MCF 10A (cell line): ENCODE measurements around the gene ADAMTS16. TPM values are rescaled to one million over a fixed set of nuclear protein-coding genes. Genes with fewer than 3 reads are reported as not detected.

Experiments
- BruUV-seq: library from RNA; stranded (reverse); fragments of 400-500 nt; replicated peaks from 2 replicates; lab custom pipeline; 2021; lab: Mats Ljungman, UMichigan
- CTCF ChIA-PET: fragments of 300-600 bp; sonication (Branson Sonifier 250); formaldehyde crosslinking; extraction: SDS; loops from one replicate; lab custom pipeline; 2021; ENCODE audit warnings: antibody characterized with exemption, inconsistent platforms; lab: Yijun Ruan, JAX
- POLR2A ChIA-PET: fragments of 300-600, 350-650 bp; sonication (Branson Sonifier 250); formaldehyde crosslinking; extraction: SDS; loops from one replicate; lab custom pipeline; 2020; ENCODE audit warnings: antibody characterized with exemption, inconsistent platforms; lab: Yijun Ruan, JAX
- DNase-seq: peaks from one replicate; pipeline ENCODE4 v3.0.0-alpha.2; 2018; ENCODE audit not compliant: unreplicated experiment
- H3K27ac Mint-ChIP-seq: one replicate; pipeline ENCODE4 v1.8.0; 2022; ENCODE audit warnings: mild to moderate bottlenecking, low read depth, mixed read lengths; ENCODE audit not compliant: unreplicated experiment
- H3K27me3 Mint-ChIP-seq: one replicate; pipeline ENCODE4 v1.8.0; 2022; ENCODE audit warnings: mixed read lengths; ENCODE audit not compliant: insufficient read depth, unreplicated experiment
- H3K36me3 Mint-ChIP-seq: one replicate; pipeline ENCODE4 v1.8.0; 2022; ENCODE audit warnings: mild to moderate bottlenecking, moderate library complexity, mixed read lengths; ENCODE audit not compliant: insufficient read depth, unreplicated experiment
- H3K4me1 Mint-ChIP-seq: one replicate; pipeline ENCODE4 v1.8.0; 2022; ENCODE audit warnings: mixed read lengths; ENCODE audit not compliant: insufficient read depth, unreplicated experiment
- H3K4me3 Mint-ChIP-seq: one replicate; pipeline ENCODE4 v1.8.0; 2022; ENCODE audit warnings: mild to moderate bottlenecking, moderate library complexity, mixed read lengths; ENCODE audit not compliant: unreplicated experiment
- H3K9me3 Mint-ChIP-seq: one replicate; pipeline ENCODE4 v1.8.0; 2022; ENCODE audit warnings: mixed read lengths; ENCODE audit not compliant: unreplicated experiment
- CTCF ChIP-seq: fragments of 200-600 bp; IDR thresholded peaks from one replicate; pipeline ENCODE4 v1.8.0; 2022; ENCODE audit warnings: antibody characterized with exemption, mild to moderate bottlenecking; ENCODE audit not compliant: unreplicated experiment
- intact Hi-C: fragments of 100-400 bp; cut with micrococcal nuclease; formaldehyde crosslinking; loops from 2 replicates; pipeline ENCODE4 v1.14.1; 2022
- total RNA-seq: library from RNA; stranded (reverse); gene quantifications from 2 replicates; pipeline ENCODE4 v1.2.3, GENCODE V29; 2022

Gene ADAMTS16
- total RNA-seq, 1 experiment from 2014 or later, result not detected

GRCh38 chr5:5122776-5123175 is 17.4 kb upstream of the ADAMTS16 start:
- peaks cover 12% of the 10 kb centered on the region for H3K4me1 Mint-ChIP-seq
- no peak for TF ChIP-seq CTCF
- no peak overlapping the region for H3K4me3 Mint-ChIP-seq
- peaks cover 7% of the 10 kb centered on the region for H3K27me3 Mint-ChIP-seq
- no peaks in the 10 kb centered on the region for H3K36me3 Mint-ChIP-seq
- no peaks in the 10 kb centered on the region for H3K9me3 Mint-ChIP-seq
- intact Hi-C loops, result no loop called here
- DNase-seq, result no peak
- no TSS peak for BruUV-seq
- no peak overlapping the region for H3K27ac Mint-ChIP-seq
- CTCF ChIA-PET, result interaction anchor here (0.6 to 1.4 kb wide), 3 partner anchors 18 to 296 kb away, joined by 3 to 6 read pairs (median 5); partner anchors contain the start of gene ADAMTS16
- POLR2A ChIA-PET, result no interaction called here

- no TSS peak for BruUV-seq
- Mint-ChIP-seq H3K4me1 (peaks cover 12% of the 10 kb centered on the region), H3K4me3 (no peak overlapping the region), H3K36me3 (no peaks in the 10 kb centered on the region), H3K27me3 (no peaks in the 10 kb centered on the region), H3K9me3 (no peaks in the 10 kb centered on the region), H3K27ac (no peak overlapping the region)
- no peak for DNase-seq
- ChIA-PET POLR2A (interaction anchor here (0.6 to 1.0 kb wide), 2 partner anchors 298 to 408 kb away, joined by 3 read pairs; no protein-coding TSS in a partner anchor), CTCF (interaction anchor here (0.8 kb wide), 2 partner anchors 173 to 256 kb away, joined by 3 to 4 read pairs; no protein-coding TSS in a partner anchor)
- no peak for TF ChIP-seq CTCF
- intact Hi-C loops, result no loop called here
Observed at GRCh38 chr5:5124231-5124630, 15.9 kb upstream of the ADAMTS16 start.

GRCh38 chr5:5126444-5126843 is 13.7 kb upstream of the ADAMTS16 start:
- no peak for TF ChIP-seq CTCF
- H3K36me3 Mint-ChIP-seq, result no peaks in the 10 kb centered on the region
- peak; percentile 95 for DNase-seq
- POLR2A ChIA-PET, result no interaction called here
- intact Hi-C loops, result loop anchor here (5.0 kb wide), 2 partner anchors 249 to 291 kb away; no protein-coding TSS in a partner anchor
- peaks cover 12% of the 10 kb centered on the region for H3K4me1 Mint-ChIP-seq
- CTCF ChIA-PET, result no interaction called here
- H3K27me3 Mint-ChIP-seq, result no peaks in the 10 kb centered on the region
- BruUV-seq, result no TSS peak
- no peak overlapping the region for H3K4me3 Mint-ChIP-seq
- peak overlapping the region; percentile 46 for H3K27ac Mint-ChIP-seq
- H3K9me3 Mint-ChIP-seq, result no peaks in the 10 kb centered on the region

GRCh38 chr5:5128766-5129165 is 11.4 kb upstream of the ADAMTS16 start:
- ChIA-PET CTCF (interaction anchor here (0.7 to 1.3 kb wide), 2 partner anchors 209 to 254 kb away, joined by 3 read pairs; no protein-coding TSS in a partner anchor), POLR2A (no interaction called here)
- Mint-ChIP-seq H3K4me3 (no peak overlapping the region), H3K36me3 (no peaks in the 10 kb centered on the region), H3K9me3 (peaks cover 2% of the 10 kb centered on the region), H3K4me1 (peaks cover 12% of the 10 kb centered on the region), H3K27ac (no peak overlapping the region), H3K27me3 (no peaks in the 10 kb centered on the region)
- intact Hi-C loops, result loop anchor here (5.0 kb wide), 2 partner anchors 251 to 289 kb away; no protein-coding TSS in a partner anchor
- BruUV-seq, result no TSS peak
- no peak for TF ChIP-seq CTCF
- no peak for DNase-seq
